AG04450 (cell line): ENCODE data around the gene CYP2J2. TPM values are rescaled to one million over a fixed set of nuclear protein-coding genes. Genes with fewer than 3 reads are reported as not detected.
A peak's percentile ranks its signal among the peaks of the same experiment; 100 is the strongest.

ENCODE experiments used
- CTCF ChIA-PET: fragments of 300-600, 350-600 bp; formaldehyde crosslinking; extraction: SDS; loops from one replicate; lab custom pipeline; 2022; ENCODE audit warnings: antibody characterized with exemption, inconsistent platforms; lab: Charles Lee
- POLR2A ChIA-PET: fragments of 350-600 bp; formaldehyde crosslinking; extraction: SDS; loops from one replicate; lab custom pipeline; 2021; ENCODE audit warnings: antibody characterized with exemption, inconsistent platforms; lab: Yijun Ruan, JAX
- DNase-seq: peaks from one replicate; pipeline ENCODE4 v3.0.0-alpha.2; 2011; ENCODE audit warnings: low read depth, low spot score
- H3K27ac ChIP-seq: one replicate; pipeline ENCODE4 v1.5.1; 2012; ENCODE audit warnings: low read depth, low read length, control low read depth
- H3K27me3 ChIP-seq: one replicate; pipeline ENCODE4 v1.6.0; 2012; ENCODE audit warnings: low read length; ENCODE audit not compliant: control insufficient read depth, insufficient read depth
- H3K4me3 ChIP-seq: 2 replicates; pipeline ENCODE4 v1.5.1; 2011; ENCODE audit warnings: mild to moderate bottlenecking, low read depth, low read length, control low read depth
- H3K9me3 ChIP-seq: 2 replicates; pipeline ENCODE4 v1.5.1; 2012; ENCODE audit warnings: low read length; ENCODE audit not compliant: control insufficient read depth, insufficient read depth
- polyA plus RNA-seq: library from polyadenylated mRNA; depleted of rRNA; stranded (reverse); fragments of >200 nt; gene quantifications from 2 replicates; pipeline ENCODE4 v1.2.3, GENCODE V29; 2011
- TF ChIP-seq, protein P1 (sequence below): IDR thresholded peaks from 2 replicates; pipeline ENCODE4 v1.5.1; 2011; ENCODE audit warnings: low read depth, low read length, control low read depth, inconsistent platforms

Gene CYP2J2
- polyA plus RNA-seq, 1 experiment: 0.10 TPM

DNA sequence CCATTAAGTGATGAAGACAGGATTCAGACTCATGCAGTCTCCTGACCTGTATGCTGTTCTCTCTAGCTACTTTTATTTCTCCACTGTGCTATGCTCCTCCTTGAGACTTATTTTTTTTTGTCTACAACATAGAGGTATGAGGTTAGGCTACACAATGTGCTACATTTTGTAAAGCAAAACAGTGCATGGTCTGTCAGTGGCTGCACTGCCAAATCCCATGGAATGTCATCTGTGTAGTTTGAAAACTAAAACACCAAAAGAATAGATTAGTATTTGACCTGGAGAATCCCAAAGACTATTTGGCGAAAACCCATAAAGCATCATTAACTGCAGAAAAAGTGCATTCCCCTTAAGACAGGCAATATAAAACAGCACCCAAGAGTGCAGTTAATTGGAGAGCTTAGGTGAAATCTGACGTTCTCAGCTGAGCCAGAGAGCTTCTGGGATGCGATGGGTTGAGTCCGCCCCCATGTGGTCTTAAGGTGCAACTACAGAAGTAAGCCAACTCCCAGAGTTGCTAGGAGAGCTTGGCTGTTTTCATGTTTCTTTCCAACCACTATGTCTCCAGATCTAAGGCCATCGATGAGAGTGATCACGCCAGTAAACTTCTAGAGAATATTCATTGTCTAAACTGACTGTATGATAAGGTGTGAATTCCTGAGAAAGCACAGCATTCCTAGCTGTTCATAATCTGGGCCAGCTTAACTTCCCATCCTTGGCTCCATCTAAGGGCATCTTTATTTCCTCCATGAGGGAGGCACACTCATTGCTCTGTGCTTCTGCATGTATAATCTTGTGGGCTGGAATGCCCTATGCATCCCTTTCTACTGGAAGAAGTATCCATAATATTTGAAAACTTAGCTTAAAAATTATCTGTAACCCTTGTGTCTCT is 20.7 kb upstream of the CYP2J2 start:
- H3K27ac ChIP-seq: no peak overlapping the region
- no peaks in the 10 kb centered on the region for H3K9me3 ChIP-seq
- DNase-seq: peak; percentile 29
- TF ChIP-seq, protein P1, sequence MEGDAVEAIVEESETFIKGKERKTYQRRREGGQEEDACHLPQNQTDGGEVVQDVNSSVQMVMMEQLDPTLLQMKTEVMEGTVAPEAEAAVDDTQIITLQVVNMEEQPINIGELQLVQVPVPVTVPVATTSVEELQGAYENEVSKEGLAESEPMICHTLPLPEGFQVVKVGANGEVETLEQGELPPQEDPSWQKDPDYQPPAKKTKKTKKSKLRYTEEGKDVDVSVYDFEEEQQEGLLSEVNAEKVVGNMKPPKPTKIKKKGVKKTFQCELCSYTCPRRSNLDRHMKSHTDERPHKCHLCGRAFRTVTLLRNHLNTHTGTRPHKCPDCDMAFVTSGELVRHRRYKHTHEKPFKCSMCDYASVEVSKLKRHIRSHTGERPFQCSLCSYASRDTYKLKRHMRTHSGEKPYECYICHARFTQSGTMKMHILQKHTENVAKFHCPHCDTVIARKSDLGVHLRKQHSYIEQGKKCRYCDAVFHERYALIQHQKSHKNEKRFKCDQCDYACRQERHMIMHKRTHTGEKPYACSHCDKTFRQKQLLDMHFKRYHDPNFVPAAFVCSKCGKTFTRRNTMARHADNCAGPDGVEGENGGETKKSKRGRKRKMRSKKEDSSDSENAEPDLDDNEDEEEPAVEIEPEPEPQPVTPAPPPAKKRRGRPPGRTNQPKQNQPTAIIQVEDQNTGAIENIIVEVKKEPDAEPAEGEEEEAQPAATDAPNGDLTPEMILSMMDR: peak; percentile 98
- peaks cover 9% of the 10 kb centered on the region for H3K27me3 ChIP-seq
- POLR2A ChIA-PET: no interaction called here
- CTCF ChIA-PET: interaction anchor here (0.5 to 7.0 kb wide), 47 partner anchors 10 to 1431 kb away, joined by 3 to 80 read pairs (median 4); partner anchors contain the start of gene CYP2J2
- H3K4me3 ChIP-seq: no peak overlapping the region

DNA sequence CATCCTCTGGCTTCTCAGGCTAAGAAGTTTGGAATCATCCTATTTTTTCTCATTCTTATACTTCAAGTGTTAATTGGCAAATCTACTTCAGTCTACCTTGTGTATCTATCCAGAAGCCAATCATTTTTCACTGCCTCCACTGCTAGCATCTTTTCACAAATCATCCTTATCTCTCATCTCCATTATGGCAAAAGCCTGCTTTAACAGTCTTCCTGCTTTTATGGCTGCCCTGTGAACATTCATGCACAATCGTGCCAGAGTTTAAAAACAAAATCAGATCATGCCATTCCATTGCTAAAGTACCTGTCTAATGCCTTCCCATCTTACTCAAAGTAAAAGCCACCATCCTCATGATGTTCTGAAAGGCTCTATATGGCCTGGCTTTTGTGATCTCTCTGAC is 19.2 kb upstream of the CYP2J2 start:
- CTCF ChIA-PET: interaction anchor here (1.0 to 7.0 kb wide), 4 partner anchors 15 to 188 kb away, joined by 3 to 80 read pairs (median 30); no protein-coding TSS in a partner anchor
- Histone ChIP-seq H3K27me3 (peaks cover 10% of the 10 kb centered on the region), H3K4me3 (no peak overlapping the region), H3K9me3 (no peaks in the 10 kb centered on the region), H3K27ac (no peak overlapping the region)
- TF ChIP-seq, protein P1: no peak
- POLR2A ChIA-PET: no interaction called here
- no peak for DNase-seq

- TF ChIP-seq, protein P1: no peak
- DNase-seq: no peak
- Histone ChIP-seq H3K27ac (no peak overlapping the region), H3K4me3 (no peak overlapping the region), H3K27me3 (peaks cover 8% of the 10 kb centered on the region), H3K9me3 (no peaks in the 10 kb centered on the region)
- CTCF ChIA-PET: interaction anchor here (0.5 kb wide), 1 partner anchor 60 kb away, joined by 3 read pairs; no protein-coding TSS in a partner anchor
- POLR2A ChIA-PET: no interaction called here
Observed at GRCh38 chr1:59939393-59939792, 12.8 kb upstream of the CYP2J2 start.

GRCh38 chr1:59937636-59938210 is 11.2 kb upstream of the CYP2J2 start:
- POLR2A ChIA-PET: no interaction called here
- no peaks in the 10 kb centered on the region for H3K9me3 ChIP-seq

More at GRCh38 chr1:59937636-59938210, 11.2 kb upstream of the CYP2J2 start:
- TF ChIP-seq, protein P1: no peak
- no peak overlapping the region for H3K4me3 ChIP-seq
- peaks cover 5% of the 10 kb centered on the region for H3K27me3 ChIP-seq
- no peak for DNase-seq
- CTCF ChIA-PET: interaction anchor here (1.4 kb wide), 1 partner anchor 10 kb away, joined by 8 read pairs; no protein-coding TSS in a partner anchor
- H3K27ac ChIP-seq: no peak overlapping the region
